Endothelial cell of umbilical vein (primary cell): ENCODE results near the gene ZBTB48. TPM values are rescaled to one million over a fixed set of nuclear protein-coding genes. Genes with fewer than 3 reads are reported as not detected.

Experiments used
- BruUV-seq: library from RNA; stranded (reverse); fragments of 400-500 nt; replicated peaks from 2 replicates; lab custom pipeline; 2021; lab: Mats Ljungman, UMichigan
- CTCF ChIA-PET: fragments of 300-600, 350-600 bp; sonication (Branson Sonifier 250); formaldehyde crosslinking; loops from one replicate; lab custom pipeline; 2021; ENCODE audit warnings: antibody characterized with exemption, inconsistent platforms; lab: Charles Lee
- POLR2A ChIA-PET: fragments of 300-600, 350-600 bp; sonication (Branson Sonifier 250); formaldehyde crosslinking; loops from one replicate; lab custom pipeline; 2021; ENCODE audit warnings: antibody characterized with exemption, inconsistent platforms; lab: Charles Lee
- DNase-seq: peaks from one replicate; pipeline ENCODE4 v3.0.0-alpha.2; 2011; ENCODE audit warnings: low read depth, low spot score
- FAIRE-seq: peaks from 2 replicates; lab custom pipeline; 2011; peaks lifted over from hg19 to GRCh38; lab: Jason Lieb, UNC
- H2AFZ ChIP-seq: 2 replicates; pipeline ENCODE4 v1.6.0; 2012; ENCODE audit warnings: low read depth, low read length, control low read depth, inconsistent platforms
- H3K27ac ChIP-seq: 2 replicates; pipeline ENCODE4 v1.5.1; 2011; ENCODE audit warnings: low read depth, mild to moderate bottlenecking, control low read depth, low read length, moderate library complexity; ENCODE audit not compliant: insufficient read depth
- H3K27me3 ChIP-seq, 2 experiments: 2 replicates each; pipeline versions ENCODE4 v1.6.0 to v1.6.1; 2011; ENCODE audit warnings: low read length in 2 of 2, mixed read lengths in 1 of 2; ENCODE audit not compliant: control insufficient read depth in 2 of 2, insufficient read depth in 2 of 2
- H3K36me3 ChIP-seq, 2 experiments: 2 replicates in 1 of 2; 3 replicates in 1 of 2; pipeline ENCODE4 v1.5.1; 2011; ENCODE audit warnings: low read length in 2 of 2, mild to moderate bottlenecking in 1 of 2, moderate library complexity in 1 of 2; ENCODE audit not compliant: control insufficient read depth in 2 of 2, insufficient read depth in 2 of 2; ENCODE audit errors: extremely low read depth in 1 of 2
- H3K4me1 ChIP-seq: 3 replicates; pipeline ENCODE4 v1.5.1; 2011; ENCODE audit warnings: mild to moderate bottlenecking, low read length; ENCODE audit not compliant: control insufficient read depth, insufficient read depth; ENCODE audit errors: extremely low read depth
- H3K4me2 ChIP-seq: 2 replicates; pipeline ENCODE4 v1.6.1; 2011; ENCODE audit warnings: low read length, control low read depth, mixed read lengths; ENCODE audit not compliant: insufficient read depth
- H3K4me3 ChIP-seq, 3 experiments: fragments of 200-600 bp in 1 of 3; sonication (generic), shearing (Covaris generic) in 1 of 3; replicated peaks in 1 of 3; 2 replicates each; pipeline ENCODE4 v1.5.1; 2011 to 2016; ENCODE audit warnings: control low read depth in 3 of 3, low read length in 3 of 3, mild to moderate bottlenecking in 2 of 3, inconsistent platforms in 1 of 3, low read depth in 1 of 3, moderate library complexity in 1 of 3; ENCODE audit not compliant: insufficient read depth in 1 of 3
- H3K79me2 ChIP-seq: 2 replicates; pipeline ENCODE4 v1.6.0; 2012; ENCODE audit warnings: low read length, inconsistent platforms; ENCODE audit not compliant: control insufficient read depth, insufficient read depth
- H3K9ac ChIP-seq: replicated peaks from 2 replicates; pipeline ENCODE3; 2011; ENCODE audit warnings: low read length, control low read depth; ENCODE audit not compliant: insufficient read depth; ENCODE audit errors: extremely low read depth
- H3K9me1 ChIP-seq: replicated peaks from 3 replicates; pipeline ENCODE4 v1.6.0; 2011; ENCODE audit warnings: mild to moderate bottlenecking, low read length; ENCODE audit not compliant: control insufficient read depth, insufficient read depth; ENCODE audit errors: extremely low read depth
- H3K9me3 ChIP-seq: replicated peaks from 2 replicates; pipeline ENCODE4 v1.5.1; 2012; ENCODE audit warnings: low read length, inconsistent platforms; ENCODE audit not compliant: control insufficient read depth, insufficient read depth
- H4K20me1 ChIP-seq: replicated peaks from 2 replicates; pipeline ENCODE3; 2011; ENCODE audit warnings: mild to moderate bottlenecking, low read length; ENCODE audit not compliant: control insufficient read depth, insufficient read depth; ENCODE audit errors: extremely low read depth
- EZH2 ChIP-seq: IDR thresholded peaks from 2 replicates; pipeline ENCODE4 v1.6.1; 2012; ENCODE audit warnings: borderline replicate concordance, low read depth, mild to moderate bottlenecking, moderate library complexity, low read length, inconsistent platforms; ENCODE audit not compliant: severe bottlenecking
- FOS ChIP-seq: IDR thresholded peaks from 2 replicates; pipeline ENCODE4 v1.6.1; 2011; ENCODE audit warnings: mild to moderate bottlenecking, low read length, moderate library complexity, borderline replicate concordance; ENCODE audit not compliant: insufficient read depth
- GATA2 ChIP-seq: IDR thresholded peaks from 2 replicates; pipeline ENCODE4 v1.7.0; 2011; ENCODE audit warnings: low read depth, mild to moderate bottlenecking, moderate library complexity, mixed read lengths, low read length; ENCODE audit not compliant: insufficient read length, insufficient read depth
- JUN ChIP-seq: IDR thresholded peaks from 2 replicates; pipeline ENCODE4 v1.6.1; 2011; ENCODE audit warnings: borderline replicate concordance, low read depth; ENCODE audit not compliant: insufficient read length, insufficient read depth
- MYC ChIP-seq: IDR thresholded peaks from one replicate; pipeline ENCODE4 v1.6.1; 2011; ENCODE audit warnings: mild to moderate bottlenecking, low read depth, low read length
- POLR2A ChIP-seq: IDR thresholded peaks from 2 replicates; pipeline ENCODE4 v1.6.1; 2012; ENCODE audit warnings: low read depth, mild to moderate bottlenecking, control low read depth, low read length
- POLR2AphosphoS5 ChIP-seq: IDR thresholded peaks from 2 replicates; pipeline ENCODE4 v1.6.1; 2012; ENCODE audit warnings: low read depth, mild to moderate bottlenecking, control low read depth, low read length, moderate library complexity; ENCODE audit not compliant: insufficient read depth
- dilution Hi-C: fragments of 300-500 bp; cut with MboI; formaldehyde crosslinking; loops from one replicate; pipeline ENCODE4 v1.15.0; 2019; ENCODE audit warnings: low sequenced_read_pairs; ENCODE audit not compliant: extremely low pct_ligation_motif_present
- intact Hi-C: fragments of 100-400 bp; cut with micrococcal nuclease; formaldehyde crosslinking; loops from one replicate; pipeline ENCODE4 v1.10.0; 2022
- polyA plus RNA-seq, 4 experiments: library from polyadenylated mRNA; depleted of rRNA in 3 of 4; stranded (reverse) in 3 of 4; unstranded in 1 of 4; fragments of >200 nt; gene quantifications; 2 replicates each; pipeline versions ENCODE4 v1.2.1 to v1.2.3, GENCODE V29; 2011 to 2012; ENCODE audit warnings: missing spikeins in 1 of 4
- total RNA-seq: library from RNA; stranded (reverse); gene quantifications from 2 replicates; pipeline ENCODE4 v1.2.3, GENCODE V29; 2021
- TF ChIP-seq, protein P1 (sequence below): IDR thresholded peaks from 2 replicates; pipeline ENCODE4 v1.6.1; 2011; ENCODE audit not compliant: insufficient read depth, insufficient read length
- TF ChIP-seq, protein P2 (sequence below), 2 donors: IDR thresholded peaks; 1 replicate in 1 of 2; 2 replicates in 1 of 2; pipeline ENCODE4 v1.5.1; 2011; ENCODE audit warnings: low read length in 2 of 2, mild to moderate bottlenecking in 2 of 2, moderate library complexity in 2 of 2, control low read depth in 1 of 2, inconsistent platforms in 1 of 2, low read depth in 1 of 2; ENCODE audit not compliant: insufficient read depth in 1 of 2; ENCODE audit errors: extremely low read depth in 1 of 2

ZBTB48 gene
- total and polyA plus RNA-seq, 2 donors (not counting 3 experiments of a cell fraction or from before 2014, with no cell fraction given) = 20.9 to 25.1 TPM

DNA sequence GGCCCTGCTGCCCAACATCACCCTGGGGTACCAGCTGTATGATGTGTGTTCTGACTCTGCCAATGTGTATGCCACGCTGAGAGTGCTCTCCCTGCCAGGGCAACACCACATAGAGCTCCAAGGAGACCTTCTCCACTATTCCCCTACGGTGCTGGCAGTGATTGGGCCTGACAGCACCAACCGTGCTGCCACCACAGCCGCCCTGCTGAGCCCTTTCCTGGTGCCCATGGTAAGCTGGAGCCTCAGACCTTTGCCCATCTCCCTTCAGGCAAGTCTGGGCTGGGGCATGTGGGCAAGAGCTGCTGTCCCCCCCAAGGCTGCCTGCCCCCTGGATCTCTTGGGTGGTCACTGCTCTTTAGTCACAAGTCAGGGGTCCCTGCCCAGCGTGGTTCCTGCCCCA is 8.8 kb upstream of the ZBTB48 start:
- intact Hi-C loops (no loop called here), dilution Hi-C loops (no loop called here)
- H3K27ac ChIP-seq = no peak overlapping the region
- peaks cover 5 to 13% of the 10 kb centered on the region in 2 experiments for H3K27me3 ChIP-seq
- POLR2A ChIA-PET = no interaction called here
- no peaks in the 10 kb centered on the region for H4K20me1 ChIP-seq
- BruUV-seq = no TSS peak
- no peak overlapping the region for H3K4me3 ChIP-seq
- H3K9ac ChIP-seq = no peak overlapping the region
- no peak overlapping the region for H2AFZ ChIP-seq
- TF ChIP-seq, protein P1, sequence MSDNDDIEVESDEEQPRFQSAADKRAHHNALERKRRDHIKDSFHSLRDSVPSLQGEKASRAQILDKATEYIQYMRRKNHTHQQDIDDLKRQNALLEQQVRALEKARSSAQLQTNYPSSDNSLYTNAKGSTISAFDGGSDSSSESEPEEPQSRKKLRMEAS = no peak
- TF ChIP-seq POLR2AphosphoS5 = no peak
- no peak for TF ChIP-seq MYC
- TF ChIP-seq, protein P2, sequence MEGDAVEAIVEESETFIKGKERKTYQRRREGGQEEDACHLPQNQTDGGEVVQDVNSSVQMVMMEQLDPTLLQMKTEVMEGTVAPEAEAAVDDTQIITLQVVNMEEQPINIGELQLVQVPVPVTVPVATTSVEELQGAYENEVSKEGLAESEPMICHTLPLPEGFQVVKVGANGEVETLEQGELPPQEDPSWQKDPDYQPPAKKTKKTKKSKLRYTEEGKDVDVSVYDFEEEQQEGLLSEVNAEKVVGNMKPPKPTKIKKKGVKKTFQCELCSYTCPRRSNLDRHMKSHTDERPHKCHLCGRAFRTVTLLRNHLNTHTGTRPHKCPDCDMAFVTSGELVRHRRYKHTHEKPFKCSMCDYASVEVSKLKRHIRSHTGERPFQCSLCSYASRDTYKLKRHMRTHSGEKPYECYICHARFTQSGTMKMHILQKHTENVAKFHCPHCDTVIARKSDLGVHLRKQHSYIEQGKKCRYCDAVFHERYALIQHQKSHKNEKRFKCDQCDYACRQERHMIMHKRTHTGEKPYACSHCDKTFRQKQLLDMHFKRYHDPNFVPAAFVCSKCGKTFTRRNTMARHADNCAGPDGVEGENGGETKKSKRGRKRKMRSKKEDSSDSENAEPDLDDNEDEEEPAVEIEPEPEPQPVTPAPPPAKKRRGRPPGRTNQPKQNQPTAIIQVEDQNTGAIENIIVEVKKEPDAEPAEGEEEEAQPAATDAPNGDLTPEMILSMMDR (IDR thresholded peaks at IDR 0.05; ENCODE audit: extremely low read depth in 1 of 2, insufficient read depth in 1 of 2, low read depth in 1 of 2, low read length in 2 of 2) = no peak
- no peak for TF ChIP-seq JUN
- no peak for TF ChIP-seq EZH2
- no peak for TF ChIP-seq FOS
- no peak for TF ChIP-seq GATA2
- TF ChIP-seq POLR2A = no peak
- no peaks in the 10 kb centered on the region for H3K9me3 ChIP-seq
- DNase-seq = no peak
- no peaks in the 10 kb centered on the region for H3K79me2 ChIP-seq
- FAIRE-seq = no peak
- H3K4me2 ChIP-seq = no peak overlapping the region
- H3K4me1 ChIP-seq = no peaks in the 10 kb centered on the region
- H3K36me3 ChIP-seq = no peaks in the 10 kb centered on the region
- CTCF ChIA-PET = interaction anchor here (0.8 to 1.1 kb wide), 2 partner anchors 10 to 17 kb away, joined by 3 to 4 read pairs; partner anchors contain the start of gene NOL9
- H3K9me1 ChIP-seq = no peaks in the 10 kb centered on the region
